HG03469 (cell line): Measurements from ENCODE around the gene DSC1.
"Not testable (repeated sequence)": the region's sequence is repeated elsewhere in the genome, so short reads cannot be mapped to it uniquely, and the experiment has no call there.

ENCODE experiments used
- ATAC-seq: cut with Tn5 transposase; IDR thresholded peaks from one replicate; pipeline ENCODE4 v1.9.1; 2021; ENCODE audit warnings: mild to moderate bottlenecking, moderate library complexity, moderate number of reproducible peaks; ENCODE audit not compliant: unreplicated experiment

DSC1 gene

GRCh38 chr18:31162825-31163435 lies at the start of gene DSC1:
Gene DSC1 (minus strand): TSS chr18:31162856. CDS start chr18:31162594, 262 bp downstream.
- ATAC-seq: no peak

GRCh38 chr18:31211047-31211446 lies 48.4 kb upstream of the DSC1 start:
- ATAC-seq: no peak

- ATAC-seq: no peak
Measured at GRCh38 chr18:31209041-31209440, 46.4 kb upstream of the DSC1 start.

GRCh38 chr18:31207391-31207790 lies 44.7 kb upstream of the DSC1 start:
- no peak for ATAC-seq

GRCh38 chr18:31206787-31207381 lies 44.2 kb upstream of the DSC1 start:
- peak; percentile 95 for ATAC-seq

GRCh38 chr18:31206071-31206470 lies 43.4 kb upstream of the DSC1 start:
- no peak for ATAC-seq

GRCh38 chr18:31205273-31205672 lies 42.6 kb upstream of the DSC1 start:
- no peak for ATAC-seq

GRCh38 chr18:31204833-31205232 lies 42.2 kb upstream of the DSC1 start:
- no peak for ATAC-seq

- no peak for ATAC-seq
Measured at GRCh38 chr18:31204166-31204565, 41.5 kb upstream of the DSC1 start.

- no peak for ATAC-seq
Measured at GRCh38 chr18:31203794-31204148, 41.1 kb upstream of the DSC1 start.

- ATAC-seq: no peak
Measured at GRCh38 chr18:31203096-31203793, 40.6 kb upstream of the DSC1 start.

GRCh38 chr18:31199190-31199769 lies 36.6 kb upstream of the DSC1 start:
- no peak for ATAC-seq

GRCh38 chr18:31197676-31198075 lies 35.0 kb upstream of the DSC1 start:
- no peak for ATAC-seq

- no peak for ATAC-seq
Measured at GRCh38 chr18:31195063-31195462, 32.4 kb upstream of the DSC1 start.

GRCh38 chr18:31192086-31192776 lies 29.6 kb upstream of the DSC1 start:
- ATAC-seq: no peak

- no peak for ATAC-seq
Measured at GRCh38 chr18:31190919-31191318, 28.3 kb upstream of the DSC1 start.

- no peak for ATAC-seq
Measured at GRCh38 chr18:31189757-31190156, 27.1 kb upstream of the DSC1 start.

- ATAC-seq: no peak
Measured at GRCh38 chr18:31185186-31185950, 22.7 kb upstream of the DSC1 start.

- no peak for ATAC-seq
Measured at GRCh38 chr18:31183302-31183701, 20.6 kb upstream of the DSC1 start.

- not testable (repeated sequence) for ATAC-seq
Measured at GRCh38 chr18:31177369-31177768, 14.7 kb upstream of the DSC1 start.

- no peak for ATAC-seq
Measured at GRCh38 chr18:31176531-31176930, 13.9 kb upstream of the DSC1 start.
